Heart left ventricle (tissue), 13 donors: ENCODE measurements around the gene P2RY12.

Experiments
- CTCF ChIP-seq, 12 donors: fragments of 200-600 bp; sonication (generic) in 4 of 12; IDR thresholded peaks; one replicate each; pipeline versions ENCODE4 v1.5.0 to v1.8.0; 2018 to 2022; ENCODE audit warnings: antibody characterized with exemption in 12 of 12, mild to moderate bottlenecking in 5 of 12
- POLR2A ChIP-seq, 2 donors: fragments of 450-650 bp; IDR thresholded peaks; one replicate each; pipeline ENCODE4 v1.6.1; 2017; ENCODE audit warnings: antibody characterized with exemption in 2 of 2, mild to moderate bottlenecking in 2 of 2, moderate library complexity in 2 of 2
- donor health status: ischemic (EF 13 %, LVEDD 7.1; RV severe dilation, severe dysfunction).
- donor health status: DM: no; HTN: yes; CAD: no.
- donor health status: DM: no; HTN: no; CAD: no.
- donor health status: ischemic (EF 25% LVEDD 6.9; RV normal size, moderate dysfunction).
- donor health status: ischemic (EF 25% LVEDD 5.7; RV mildly dilated, moderate dysfunction).
- donor health status: ischemic (EF 35%, LVEDD 5.7; RV mildly dilated, moderate dysfunction).
- donor health status: nonischemic (EF 11% LVEDD 7.7; RV severe dilation, severe dysfunction).
- donor health status: DM: yes; HTN: yes; CAD: no.
- donor health status: PGD.
- donor health status: ischemic (EF 29% LVEDD 5.4; RV normal size, mild dysfunction).
- donor health status: nonischemic (EF 23%, LVEDD 6.1; RV moderate dilation, normal function).

GRCh38 chr3:151351219-151351618, 33.3 kb downstream of the P2RY12 start:
- TF ChIP-seq CTCF (IDR thresholded peaks at IDR 0.05) (no peak), POLR2A (IDR thresholded peaks at IDR 0.05) (no peak)
